Testis (tissue), 2 donors: ENCODE results near the gene PTGER2.

Source experiments
- POLR2A ChIP-seq: fragments of 450-650 bp; IDR thresholded peaks from one replicate; pipeline ENCODE4 v1.6.1; 2017; ENCODE audit warnings: antibody characterized with exemption, mild to moderate bottlenecking, moderate library complexity
- TF ChIP-seq, protein P1 (sequence below), 3 experiments: fragments of 450-650 bp in 2 of 3; fragments of 200-600 bp in 1 of 3; sonication (generic) in 1 of 3; IDR thresholded peaks; one replicate each; pipeline ENCODE4 v1.5.1; 2016 to 2019; ENCODE audit warnings: antibody characterized with exemption in 3 of 3, mild to moderate bottlenecking in 2 of 3, moderate library complexity in 1 of 3

GRCh38 chr14:52267501-52268278, 46.4 kb upstream of the PTGER2 start, which contains the start of gene PTGDR:
- TF ChIP-seq, protein P1, sequence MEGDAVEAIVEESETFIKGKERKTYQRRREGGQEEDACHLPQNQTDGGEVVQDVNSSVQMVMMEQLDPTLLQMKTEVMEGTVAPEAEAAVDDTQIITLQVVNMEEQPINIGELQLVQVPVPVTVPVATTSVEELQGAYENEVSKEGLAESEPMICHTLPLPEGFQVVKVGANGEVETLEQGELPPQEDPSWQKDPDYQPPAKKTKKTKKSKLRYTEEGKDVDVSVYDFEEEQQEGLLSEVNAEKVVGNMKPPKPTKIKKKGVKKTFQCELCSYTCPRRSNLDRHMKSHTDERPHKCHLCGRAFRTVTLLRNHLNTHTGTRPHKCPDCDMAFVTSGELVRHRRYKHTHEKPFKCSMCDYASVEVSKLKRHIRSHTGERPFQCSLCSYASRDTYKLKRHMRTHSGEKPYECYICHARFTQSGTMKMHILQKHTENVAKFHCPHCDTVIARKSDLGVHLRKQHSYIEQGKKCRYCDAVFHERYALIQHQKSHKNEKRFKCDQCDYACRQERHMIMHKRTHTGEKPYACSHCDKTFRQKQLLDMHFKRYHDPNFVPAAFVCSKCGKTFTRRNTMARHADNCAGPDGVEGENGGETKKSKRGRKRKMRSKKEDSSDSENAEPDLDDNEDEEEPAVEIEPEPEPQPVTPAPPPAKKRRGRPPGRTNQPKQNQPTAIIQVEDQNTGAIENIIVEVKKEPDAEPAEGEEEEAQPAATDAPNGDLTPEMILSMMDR (IDR thresholded peaks at IDR 0.05) = no peak
- no peak for TF ChIP-seq POLR2A
